Measurements from ENCODE around the gene DBT. TPM values are rescaled to one million over a fixed set of nuclear protein-coding genes. Genes with fewer than 3 reads are reported as not detected.

The DBT gene
- total RNA-seq, 2 experiments from 2014 or later = 12.3 to 12.5 TPM

DNA sequence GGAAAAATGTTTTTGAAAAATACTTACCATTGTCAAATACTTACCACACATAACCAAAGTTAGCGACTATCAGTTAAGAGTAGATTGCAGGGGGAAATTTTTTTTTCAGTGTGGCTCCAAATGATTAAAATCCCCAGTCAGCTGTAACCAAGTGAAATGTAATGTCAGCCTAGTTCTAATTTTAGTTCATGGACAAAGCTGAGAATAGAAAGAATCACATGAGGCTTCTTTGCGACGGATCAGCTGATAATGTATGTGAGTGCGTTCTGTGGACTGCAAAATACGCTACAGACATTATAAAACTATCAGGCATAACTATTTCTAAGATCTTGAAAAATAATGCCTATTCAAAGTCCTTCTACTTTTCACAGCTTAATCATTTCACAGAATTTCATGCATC lies 71.5 kb downstream of the DBT start, which contains the start of gene LRRC39:
TSS of gene LRRC39 (minus strand) at position 166 of the 400 bp plus-strand sequence. CDS start 9,740 bp downstream, outside the sequence.
- Mint-ChIP-seq H3K27me3 (ENCODE audit: low read depth) (no peaks in the 10 kb centered on the region), H3K27ac (no peak within 1 kb of the TSS), H3K9me3 (peaks cover 4% of the 10 kb centered on the region), H3K4me1 (ENCODE audit: low read depth) (no peaks in the 10 kb centered on the region), H3K36me3 (ENCODE audit: low read depth) (no peaks in the 10 kb centered on the region), H3K4me3 (no peak within 1 kb of the TSS)
- DNase-seq = no peak
- intact Hi-C loops (cut with micrococcal nuclease) = no loop called here
- CTCF ChIA-PET = interaction anchor here (0.6 to 0.7 kb wide), 2 partner anchors 14 to 286 kb away, joined by 3 to 4 read pairs; no protein-coding TSS in a partner anchor

DNA sequence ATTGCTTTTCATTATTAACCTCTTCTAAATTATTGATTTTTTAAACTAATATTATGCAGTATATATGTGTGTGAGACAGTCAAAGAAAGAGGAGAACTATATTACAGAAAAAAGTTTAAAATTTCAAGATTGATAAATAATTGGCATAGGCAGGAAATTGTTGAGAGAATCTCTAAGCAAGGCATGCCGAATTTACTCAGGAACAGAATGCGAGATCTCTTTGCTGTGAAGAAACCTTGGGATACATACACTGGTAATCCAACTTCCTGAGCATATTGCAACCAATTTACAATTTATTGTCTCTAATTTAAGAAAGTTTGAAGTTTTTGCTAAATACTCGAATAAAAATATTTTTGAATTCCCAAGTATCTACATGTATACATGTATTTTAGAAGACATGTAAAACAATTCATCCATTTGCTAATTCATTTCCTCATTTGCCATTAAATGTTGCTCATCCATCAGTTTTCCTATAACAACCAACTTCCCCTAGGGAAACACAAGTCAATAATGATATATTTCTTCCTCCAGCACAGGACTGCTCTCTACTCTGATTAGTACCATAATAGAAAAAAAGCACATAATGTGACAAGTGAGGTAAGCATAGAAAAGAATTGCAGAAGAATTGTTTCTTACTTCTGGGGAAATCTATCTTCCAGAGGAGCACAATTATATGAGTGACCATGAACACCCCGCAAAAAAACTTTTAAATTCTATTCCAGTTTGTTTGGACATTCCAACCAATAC lies 72.2 kb downstream of the DBT start:
- no peak for DNase-seq
- H3K27me3 Mint-ChIP-seq (ENCODE audit: low read depth) = no peaks in the 10 kb centered on the region
- CTCF ChIA-PET = interaction anchor here (0.6 kb wide), 1 partner anchor 13 kb away, joined by 3 read pairs; no protein-coding TSS in a partner anchor
- intact Hi-C loops (cut with micrococcal nuclease) = no loop called here
- peaks cover 4% of the 10 kb centered on the region for H3K9me3 Mint-ChIP-seq
- no peaks in the 10 kb centered on the region for H3K4me1 Mint-ChIP-seq (ENCODE audit: low read depth)
- H3K4me3 Mint-ChIP-seq = no peak overlapping the region
- H3K36me3 Mint-ChIP-seq (ENCODE audit: low read depth) = no peaks in the 10 kb centered on the region
- no peak overlapping the region for H3K27ac Mint-ChIP-seq

DNA sequence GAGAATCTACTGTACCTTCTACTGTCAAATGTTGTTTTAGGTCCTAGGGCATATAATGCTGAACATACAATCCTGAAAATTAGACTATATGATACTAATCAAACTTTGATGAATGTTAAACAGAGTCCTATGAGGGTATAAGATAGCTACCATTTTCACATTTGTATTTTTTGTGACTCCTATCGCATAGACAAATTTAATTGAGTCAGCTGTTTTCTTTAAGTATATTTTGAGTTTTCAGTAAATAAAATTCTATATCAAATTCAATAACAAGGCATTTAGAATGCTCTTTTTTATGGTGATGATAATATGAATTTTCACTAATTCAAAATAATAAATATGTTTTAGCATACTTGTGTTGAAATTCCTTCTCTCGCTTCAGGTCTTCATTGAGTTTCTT lies 81.6 kb downstream of the DBT start:
- H3K4me3 Mint-ChIP-seq = no peak overlapping the region
- no peaks in the 10 kb centered on the region for H3K36me3 Mint-ChIP-seq (ENCODE audit: low read depth)
- intact Hi-C loops (cut with micrococcal nuclease) = no loop called here
- H3K27ac Mint-ChIP-seq = no peak overlapping the region
- H3K4me1 Mint-ChIP-seq (ENCODE audit: low read depth) = no peaks in the 10 kb centered on the region
- H3K27me3 Mint-ChIP-seq (ENCODE audit: low read depth) = no peaks in the 10 kb centered on the region
- CTCF ChIA-PET = no interaction called here
- no peaks in the 10 kb centered on the region for H3K9me3 Mint-ChIP-seq
- no peak for DNase-seq

DNA sequence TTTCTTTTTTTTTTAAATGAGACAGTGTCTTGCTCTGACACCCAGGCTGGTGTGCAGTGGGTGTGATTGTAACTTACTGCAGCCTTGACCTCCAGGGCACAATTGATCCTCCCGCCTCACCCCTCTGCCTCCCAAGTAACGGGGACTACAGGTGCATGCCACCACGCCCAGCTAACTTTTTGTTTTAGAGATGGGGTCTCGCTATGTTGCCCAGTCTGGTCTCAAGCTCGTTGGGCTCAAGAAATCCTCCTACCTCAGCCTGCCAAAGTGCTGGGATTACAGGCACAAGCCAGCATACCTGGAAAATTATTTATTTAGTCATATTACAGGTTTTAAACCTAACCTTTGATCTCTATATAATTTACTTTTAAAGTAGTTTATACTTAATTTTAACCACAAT lies 84.9 kb downstream of the DBT start:
- H3K27me3 Mint-ChIP-seq (ENCODE audit: low read depth) = no peaks in the 10 kb centered on the region
- H3K36me3 Mint-ChIP-seq (ENCODE audit: low read depth) = no peaks in the 10 kb centered on the region
- no peak overlapping the region for H3K4me3 Mint-ChIP-seq
- DNase-seq = no peak
- no peaks in the 10 kb centered on the region for H3K9me3 Mint-ChIP-seq
- H3K4me1 Mint-ChIP-seq (ENCODE audit: low read depth) = no peaks in the 10 kb centered on the region
- CTCF ChIA-PET = interaction anchor here (0.5 to 1.0 kb wide), 2 partner anchors 13 to 299 kb away, joined by 3 read pairs; partner anchors contain the start of gene LRRC39
- no peak overlapping the region for H3K27ac Mint-ChIP-seq
- intact Hi-C loops (cut with micrococcal nuclease) = no loop called here

DNA sequence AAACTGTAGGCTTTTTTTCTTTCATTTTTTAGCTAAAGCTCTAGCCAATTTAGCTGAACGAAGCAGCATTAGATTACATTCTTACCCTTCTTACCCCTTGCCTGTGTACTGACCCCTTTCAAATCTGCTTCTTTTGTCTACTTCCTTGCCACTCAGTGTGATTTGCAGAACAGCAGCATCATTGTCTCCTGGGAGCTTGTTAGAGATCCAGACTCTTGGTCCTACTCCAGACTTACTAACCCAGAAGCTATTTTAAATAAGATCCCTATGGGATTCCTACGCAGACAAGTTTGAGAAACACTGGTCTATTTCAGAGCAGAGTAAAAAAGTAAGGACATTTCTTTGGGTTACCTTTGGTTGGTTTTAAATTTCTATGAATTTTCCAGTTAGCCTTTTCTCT lies 85.4 kb downstream of the DBT start:
- Mint-ChIP-seq H3K27ac (no peak overlapping the region), H3K27me3 (ENCODE audit: low read depth) (no peaks in the 10 kb centered on the region), H3K9me3 (no peaks in the 10 kb centered on the region), H3K36me3 (ENCODE audit: low read depth) (no peaks in the 10 kb centered on the region), H3K4me3 (no peak overlapping the region), H3K4me1 (ENCODE audit: low read depth) (no peaks in the 10 kb centered on the region)
- CTCF ChIA-PET = interaction anchor here (0.5 to 1.0 kb wide), 2 partner anchors 14 to 300 kb away, joined by 3 read pairs; partner anchors contain the start of gene LRRC39
- DNase-seq = no peak
- intact Hi-C loops (cut with micrococcal nuclease) = no loop called here

DNA sequence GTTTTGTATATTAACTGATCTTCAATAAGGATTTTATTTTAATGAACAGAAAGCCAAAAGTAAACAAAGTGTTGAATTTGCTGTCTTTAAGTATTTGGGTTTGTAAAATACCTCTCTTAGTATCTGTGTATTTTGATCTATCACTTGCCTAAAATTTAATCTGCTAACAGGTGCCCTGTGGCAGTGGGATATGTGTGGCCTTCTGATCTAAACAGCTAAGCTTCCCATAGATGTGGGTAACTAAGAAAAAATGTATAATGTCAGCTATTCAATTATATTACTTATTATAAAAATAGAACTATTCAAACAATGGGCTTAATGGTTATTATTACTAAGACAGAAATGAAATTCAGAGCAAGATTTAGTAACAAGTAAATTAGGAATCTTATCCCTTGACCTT lies 86.8 kb downstream of the DBT start:
- Mint-ChIP-seq H3K4me3 (no peak overlapping the region), H3K36me3 (ENCODE audit: low read depth) (no peaks in the 10 kb centered on the region), H3K27me3 (ENCODE audit: low read depth) (no peaks in the 10 kb centered on the region), H3K27ac (no peak overlapping the region), H3K9me3 (no peaks in the 10 kb centered on the region), H3K4me1 (ENCODE audit: low read depth) (no peaks in the 10 kb centered on the region)
- no peak for DNase-seq
- intact Hi-C loops (cut with micrococcal nuclease) = no loop called here
- CTCF ChIA-PET = interaction anchor here (0.7 kb wide), 1 partner anchor 102 kb away, joined by 4 read pairs; no protein-coding TSS in a partner anchor

DNA sequence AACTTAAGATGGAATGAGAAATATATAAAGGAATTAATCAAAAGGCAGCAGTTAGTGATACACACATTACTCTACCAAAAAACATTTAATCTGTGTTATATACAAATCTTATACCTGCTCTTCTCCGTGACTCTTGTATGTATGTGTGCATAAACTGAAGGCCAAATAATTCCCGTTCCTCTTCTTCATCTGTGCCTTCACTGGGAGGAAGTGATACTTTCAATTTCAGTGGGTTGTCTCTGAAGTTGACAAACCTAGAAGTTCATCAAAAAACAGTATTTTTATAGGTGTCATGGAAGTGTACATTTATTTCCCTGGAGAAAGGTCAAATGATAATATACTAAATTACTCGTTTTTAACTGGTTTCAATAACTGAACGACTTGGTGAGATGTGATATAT lies 97.4 kb downstream of the DBT start:
- Mint-ChIP-seq H3K27ac (no peak overlapping the region), H3K36me3 (ENCODE audit: low read depth) (peaks cover 5% of the 10 kb centered on the region)
- CTCF ChIA-PET = interaction anchor here (0.8 kb wide), 1 partner anchor 302 kb away, joined by 3 read pairs; no protein-coding TSS in a partner anchor

DNA sequence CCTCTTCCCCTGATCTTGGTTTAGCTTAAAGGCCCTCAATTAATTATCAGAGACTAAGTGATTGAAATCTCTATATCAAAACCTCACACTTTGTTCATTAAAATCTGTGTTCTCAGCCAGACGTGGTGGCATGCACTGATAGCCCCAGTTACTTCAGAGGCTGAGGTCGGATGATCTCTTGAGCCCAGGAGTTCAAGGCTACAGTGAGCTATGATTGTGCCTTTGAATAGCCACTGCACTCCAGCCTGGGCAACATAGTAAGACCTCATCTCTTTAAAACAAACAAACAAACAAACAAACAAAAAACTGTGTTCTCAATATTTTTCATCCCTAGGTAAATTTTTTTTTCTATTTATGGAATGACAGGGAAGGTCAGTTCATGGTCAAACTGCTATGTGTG lies 98.0 kb downstream of the DBT start:
- Mint-ChIP-seq H3K4me1 (ENCODE audit: low read depth) (peaks cover 6% of the 10 kb centered on the region), H3K36me3 (ENCODE audit: low read depth) (peaks cover 5% of the 10 kb centered on the region), H3K27me3 (ENCODE audit: low read depth) (no peaks in the 10 kb centered on the region), H3K9me3 (no peaks in the 10 kb centered on the region), H3K27ac (no peak overlapping the region), H3K4me3 (no peak overlapping the region)
- no peak for DNase-seq
- intact Hi-C loops (cut with micrococcal nuclease) = no loop called here
- CTCF ChIA-PET = no interaction called here

More for the DNA sequence above, 97.4 kb downstream of the DBT start:
- intact Hi-C loops (cut with micrococcal nuclease) = no loop called here
- no peak for DNase-seq
- Mint-ChIP-seq H3K4me3 (no peak overlapping the region), H3K27me3 (ENCODE audit: low read depth) (no peaks in the 10 kb centered on the region), H3K9me3 (no peaks in the 10 kb centered on the region), H3K4me1 (ENCODE audit: low read depth) (peaks cover 6% of the 10 kb centered on the region)

DNA sequence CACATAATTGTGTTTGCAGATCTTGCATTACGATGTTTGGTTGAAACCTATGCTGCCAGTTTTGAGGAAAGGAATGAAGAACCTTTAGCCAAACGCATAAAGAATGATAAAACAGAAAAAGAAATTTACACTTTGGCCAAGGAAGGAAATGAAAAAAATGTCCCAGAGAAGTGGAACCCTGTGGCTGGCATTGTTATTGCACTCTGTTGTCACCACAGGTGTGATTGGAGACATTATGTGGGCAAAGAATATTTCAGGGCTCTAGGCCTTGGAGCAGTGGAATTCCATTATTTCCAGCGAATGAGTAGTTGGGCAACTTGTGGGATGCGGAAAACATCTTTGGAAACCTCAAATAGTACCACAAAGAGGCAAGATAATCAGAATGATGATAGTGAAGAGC lies 101.8 kb downstream of the DBT start:
- Mint-ChIP-seq H3K4me3 (no peak overlapping the region), H3K4me1 (ENCODE audit: low read depth) (peaks cover 6% of the 10 kb centered on the region), H3K36me3 (ENCODE audit: low read depth) (peaks cover 13% of the 10 kb centered on the region), H3K27ac (no peak overlapping the region), H3K9me3 (no peaks in the 10 kb centered on the region), H3K27me3 (ENCODE audit: low read depth) (no peaks in the 10 kb centered on the region)
- no peak for DNase-seq
- intact Hi-C loops (cut with micrococcal nuclease) = no loop called here
- CTCF ChIA-PET = no interaction called here

DNA sequence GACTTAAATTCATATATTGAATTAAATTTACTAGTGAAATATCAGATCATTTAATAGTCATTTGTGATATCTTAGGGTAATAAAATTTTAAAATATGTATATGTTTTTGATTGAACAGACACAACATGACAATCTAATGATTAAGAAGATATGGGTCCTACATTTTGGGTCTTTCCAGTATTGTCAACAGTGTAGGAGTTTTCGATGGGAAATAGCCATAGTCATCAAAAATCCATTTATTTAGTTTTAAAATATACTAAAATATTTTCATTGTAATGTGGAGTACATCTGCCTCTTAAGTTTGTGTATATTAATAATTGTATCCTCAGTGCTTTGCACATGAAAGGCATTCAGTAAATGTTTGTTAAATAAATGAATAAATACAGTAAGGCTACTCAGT lies 102.7 kb downstream of the DBT start:
- Mint-ChIP-seq H3K4me1 (ENCODE audit: low read depth) (peaks cover under 1% of the 10 kb centered on the region), H3K36me3 (ENCODE audit: low read depth) (peaks cover 16% of the 10 kb centered on the region), H3K4me3 (no peak overlapping the region), H3K9me3 (no peaks in the 10 kb centered on the region), H3K27ac (no peak overlapping the region), H3K27me3 (ENCODE audit: low read depth) (no peaks in the 10 kb centered on the region)
- CTCF ChIA-PET = no interaction called here
- intact Hi-C loops (cut with micrococcal nuclease) = no loop called here
- DNase-seq = no peak

DNA sequence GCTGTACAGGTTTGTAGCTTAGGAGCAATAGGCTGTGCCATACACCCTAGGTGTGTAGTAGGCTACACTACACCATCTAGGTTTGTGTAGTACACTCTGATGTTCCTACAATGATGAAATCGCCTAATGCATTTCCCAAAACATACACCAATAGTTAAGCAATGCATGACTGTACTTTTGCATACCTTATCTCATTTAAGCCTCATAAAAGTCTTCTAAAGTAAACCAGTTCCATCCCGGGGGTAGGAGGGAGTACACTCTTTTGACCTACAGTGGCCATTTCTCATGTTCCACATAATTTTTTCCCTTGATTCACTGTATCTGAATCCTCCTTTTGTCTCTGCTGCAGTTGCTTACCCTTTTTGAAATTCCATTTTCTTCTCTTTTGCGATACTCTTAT lies 104.5 kb downstream of the DBT start:
- H3K27me3 Mint-ChIP-seq (ENCODE audit: low read depth) = no peaks in the 10 kb centered on the region
- peaks cover 22% of the 10 kb centered on the region for H3K36me3 Mint-ChIP-seq (ENCODE audit: low read depth)
- H3K4me3 Mint-ChIP-seq = no peak overlapping the region
- intact Hi-C loops (cut with micrococcal nuclease) = no loop called here
- peaks cover 4% of the 10 kb centered on the region for H3K4me1 Mint-ChIP-seq (ENCODE audit: low read depth)
- no peak for DNase-seq
- no peak overlapping the region for H3K27ac Mint-ChIP-seq
- no peaks in the 10 kb centered on the region for H3K9me3 Mint-ChIP-seq
- CTCF ChIA-PET = interaction anchor here (0.7 kb wide), 1 partner anchor 317 kb away, joined by 3 read pairs; no protein-coding TSS in a partner anchor

DNA sequence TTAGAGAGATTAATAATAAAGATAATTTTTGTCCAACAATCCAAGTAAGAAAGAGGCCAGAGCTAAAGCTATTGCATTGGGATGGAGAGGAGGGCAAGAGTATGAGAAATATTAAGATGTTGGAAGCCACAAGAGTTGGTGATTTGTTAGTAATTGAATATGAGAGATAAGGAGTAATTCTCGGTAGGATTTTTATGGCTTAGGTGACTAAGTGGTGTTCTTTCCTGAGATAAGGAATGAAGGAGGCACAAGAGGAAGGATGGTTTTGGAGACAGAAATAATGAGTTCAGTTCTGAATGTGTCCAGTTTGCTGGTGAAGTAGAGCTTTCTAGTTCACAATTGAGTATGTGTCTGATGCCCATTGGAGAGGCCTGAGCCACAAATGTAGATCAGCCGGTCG lies 107.3 kb downstream of the DBT start:
- CTCF ChIA-PET = no interaction called here
- H3K27ac Mint-ChIP-seq = no peak overlapping the region
- no peak for DNase-seq

DNA sequence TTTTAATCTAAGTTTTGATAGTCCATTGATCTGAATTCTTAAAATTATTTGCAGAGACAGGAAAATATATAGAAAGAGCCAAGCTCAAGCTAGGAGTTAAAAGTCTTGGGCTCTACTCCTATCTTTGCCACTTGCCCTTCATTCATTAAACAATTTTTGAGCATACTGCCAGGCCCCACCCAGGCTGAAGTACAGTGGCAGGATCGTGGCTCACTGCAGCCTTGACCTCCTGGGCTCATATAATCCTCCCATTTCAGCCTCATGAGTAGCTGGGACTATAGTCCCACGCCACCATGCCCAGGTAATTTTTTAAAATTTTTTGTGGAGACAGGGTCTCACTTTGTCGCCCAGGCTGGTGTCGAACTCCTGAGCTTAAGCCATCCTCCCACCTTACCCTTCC lies 108.4 kb downstream of the DBT start:
- H3K27me3 Mint-ChIP-seq (ENCODE audit: low read depth) = no peaks in the 10 kb centered on the region
- intact Hi-C loops (cut with micrococcal nuclease) = no loop called here
- peaks cover 24% of the 10 kb centered on the region for H3K36me3 Mint-ChIP-seq (ENCODE audit: low read depth)
- no peak overlapping the region for H3K4me3 Mint-ChIP-seq
- DNase-seq = no peak
- no peaks in the 10 kb centered on the region for H3K9me3 Mint-ChIP-seq
- H3K27ac Mint-ChIP-seq = no peak overlapping the region
- H3K4me1 Mint-ChIP-seq (ENCODE audit: low read depth) = peaks cover 4% of the 10 kb centered on the region
- CTCF ChIA-PET = interaction anchor here (1.3 kb wide), 1 partner anchor 319 kb away, joined by 4 read pairs; no protein-coding TSS in a partner anchor

More for the DNA sequence above, 107.3 kb downstream of the DBT start:
- no peak overlapping the region for H3K4me3 Mint-ChIP-seq
- no peaks in the 10 kb centered on the region for H3K9me3 Mint-ChIP-seq
- H3K27me3 Mint-ChIP-seq (ENCODE audit: low read depth) = no peaks in the 10 kb centered on the region
- H3K4me1 Mint-ChIP-seq (ENCODE audit: low read depth) = peaks cover 4% of the 10 kb centered on the region
- intact Hi-C loops (cut with micrococcal nuclease) = no loop called here
- peaks cover 25% of the 10 kb centered on the region for H3K36me3 Mint-ChIP-seq (ENCODE audit: low read depth)
